Naive thymus-derived CD8-positive, alpha-beta T cell (primary cell): ENCODE data around the gene DCUN1D2. TPM values are rescaled to one million over a fixed set of nuclear protein-coding genes. Genes with fewer than 3 reads are reported as not detected.

Experiments used
- ATAC-seq, 2 donors: fragments of 150-1000 bp; cut with Tn5 transposase in 1 of 2; sonication (Bioruptor Pico), chemical (Tn5 transposase) in 1 of 2; 1 replicate in 1 of 2; 2 replicates in 1 of 2; pipeline ENCODE4 v1.10.0; 2021; ENCODE audit warnings: mild to moderate bottlenecking in 2 of 2, moderate library complexity in 2 of 2
- POLR2A ChIA-PET: fragments of 350-600 bp; sonication (Branson Sonifier 250); formaldehyde crosslinking; loops from one replicate; lab custom pipeline; 2021; ENCODE audit warnings: antibody characterized with exemption; lab: Charles Lee
- DNase-seq, 10 donors: peaks; one replicate each; pipeline versions ENCODE4 v3.0.0 to v3.0.0-alpha.2; 2020 to 2022
- H3K27ac Mint-ChIP-seq, 10 donors: one replicate each; pipeline ENCODE4 v1.8.0; 2020 to 2022; ENCODE audit warnings: mild to moderate bottlenecking in 10 of 10, mixed read lengths in 10 of 10, moderate library complexity in 4 of 10, inconsistent platforms in 1 of 10
- H3K27me3 Mint-ChIP-seq, 5 donors: one replicate each; pipeline ENCODE4 v1.8.0; 2021 to 2022; ENCODE audit warnings: mixed read lengths in 5 of 5
- H3K36me3 Mint-ChIP-seq, 3 donors: one replicate each; pipeline ENCODE4 v1.8.0; 2020 to 2022; ENCODE audit warnings: mixed read lengths in 3 of 3, mild to moderate bottlenecking in 2 of 3, inconsistent platforms in 1 of 3
- H3K4me1 Mint-ChIP-seq, 4 donors: one replicate each; pipeline ENCODE4 v1.8.0; 2021 to 2022; ENCODE audit warnings: mixed read lengths in 4 of 4
- H3K4me3 Mint-ChIP-seq, 10 donors: one replicate each; pipeline ENCODE4 v1.8.0; 2020 to 2022; ENCODE audit warnings: mild to moderate bottlenecking in 10 of 10, mixed read lengths in 10 of 10, moderate library complexity in 6 of 10, inconsistent platforms in 1 of 10
- H3K9me3 Mint-ChIP-seq, 9 donors: one replicate each; pipeline ENCODE4 v1.8.0; 2020 to 2022; ENCODE audit warnings: mixed read lengths in 9 of 9, mild to moderate bottlenecking in 3 of 9, inconsistent platforms in 1 of 9, moderate library complexity in 1 of 9
- polyA plus RNA-seq, 3 donors: library from polyadenylated mRNA; unstranded; fragments of 300-500 nt; fragmentation: Illumina TruSeq; gene quantifications; one replicate each; pipeline ENCODE4 v1.2.3, GENCODE V29; 2021
- total RNA-seq, 8 experiments: library from RNA in 2 of 8; stranded (reverse) in 2 of 8; gene quantifications; one replicate each; pipeline ENCODE4 v1.2.3 and lab custom pipeline; 2021 to 2026

Gene DCUN1D2
- total RNA-seq (10 to 100 TPM; 26.6 to 37.5 TPM), polyA plus RNA-seq (10 to 100 TPM in 1 of 3 donors, 1 to 10 TPM in 2; 4.8 to 11.4 (median 7.2) TPM), total RNA-seq (lab: John Stamatoyannopoulos, UW) (11.0 to 24.5 (median 17.2) reads per million in 6 experiments)

DNA sequence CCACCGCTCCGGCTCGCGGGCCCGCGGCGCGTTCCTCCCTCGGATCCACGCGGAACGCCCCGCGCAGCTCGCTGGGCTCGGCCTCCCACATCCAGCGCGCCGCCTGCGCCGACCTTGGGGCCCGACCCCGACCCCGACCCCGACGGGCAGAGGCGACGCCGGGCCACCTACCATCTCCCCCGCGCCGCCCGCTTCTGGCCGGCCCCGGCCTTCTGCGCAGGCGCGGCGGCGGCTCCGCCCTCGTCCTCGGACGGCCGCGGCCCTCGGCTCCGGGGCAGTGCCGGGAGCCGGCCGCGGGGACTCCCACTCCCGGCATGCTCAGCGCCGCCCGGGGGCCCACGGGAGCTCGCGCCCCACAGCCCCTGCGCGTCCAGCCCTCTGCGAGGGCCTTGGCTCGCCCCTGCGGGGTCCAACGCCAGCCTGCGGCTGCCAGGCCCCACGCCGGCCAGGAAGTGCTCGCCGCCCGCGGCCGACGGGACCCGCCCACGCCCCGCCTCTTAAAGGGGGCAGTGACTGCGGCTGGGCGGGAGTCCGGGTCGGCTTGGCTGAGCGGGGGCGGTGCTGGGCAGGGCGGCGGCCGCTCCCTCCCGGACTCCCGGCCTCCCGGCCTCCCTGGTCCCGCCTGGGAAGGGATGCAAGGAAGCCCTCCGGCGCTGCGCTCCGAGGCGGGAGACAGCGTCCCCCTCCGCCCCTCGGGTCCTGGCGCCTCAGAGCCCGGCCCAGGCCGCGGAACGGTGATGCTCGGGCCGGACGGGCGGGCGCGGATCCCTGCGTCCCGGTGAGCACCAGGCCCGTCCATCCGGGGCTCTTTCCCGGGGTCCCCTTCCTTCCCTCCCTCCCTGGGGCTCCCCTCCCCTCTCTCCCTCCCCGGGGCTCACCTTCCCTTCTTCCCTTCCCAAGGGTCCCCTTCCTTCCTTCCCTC, at the start of gene DCUN1D2:
DCUN1D2 (minus strand) TSS at position 216 of the 922 bp plus-strand sequence; CDS start at position 174, 42 bp downstream.
- Mint-ChIP-seq H3K36me3 (peaks cover 0 to 6% (median 0%) of the 10 kb centered on the region in 3 donors), H3K4me1 (peaks cover 31 to 63% (median 56%) of the 10 kb centered on the region in 4 donors), H3K27me3 (no peaks in the 10 kb centered on the region), H3K27ac (peak within 1 kb of the TSS; percentile 72 to 95 (median 89)), H3K4me3 (peak within 1 kb of the TSS; percentile 81 to 94 (median 91)), H3K9me3 (no peaks in the 10 kb centered on the region)
- POLR2A ChIA-PET = interaction anchor here (1.6 kb wide), 1 partner anchor 12 kb away, joined by 5 read pairs; no protein-coding TSS in a partner anchor
- ATAC-seq = peak; percentile 76 to 77
- DNase-seq = peak; percentile 35 to 79 (median 59)

DNA sequence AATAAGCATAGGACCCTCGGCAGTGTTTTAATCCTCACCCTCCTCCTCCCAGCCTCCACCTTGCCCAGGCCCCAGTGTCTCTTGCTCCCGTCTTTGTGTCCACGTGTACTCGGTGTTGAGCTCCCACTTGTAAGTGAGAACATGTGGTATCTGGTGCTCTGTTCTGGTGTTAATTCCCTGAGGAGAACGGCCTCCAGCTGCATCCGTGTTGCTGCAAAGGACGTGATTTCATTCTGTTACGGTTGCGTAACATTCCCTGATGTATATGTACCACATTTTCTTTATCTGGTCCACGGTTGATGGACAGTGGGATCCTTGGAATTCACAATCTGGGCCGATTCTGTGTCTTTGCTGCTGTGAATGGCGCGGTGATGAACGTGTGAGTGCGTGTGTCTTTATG, 49.3 kb upstream of the DCUN1D2 start:
- H3K27ac Mint-ChIP-seq = no peak overlapping the region
- ATAC-seq = no peak
- peaks cover 0 to 22% (median 0%) of the 10 kb centered on the region in 9 donors for H3K9me3 Mint-ChIP-seq
- no peak for DNase-seq
- H3K27me3 Mint-ChIP-seq = no peaks in the 10 kb centered on the region
- H3K4me1 Mint-ChIP-seq = peaks cover 5 to 7% (median 7%) of the 10 kb centered on the region in 4 donors
- POLR2A ChIA-PET = no interaction called here
- H3K4me3 Mint-ChIP-seq = no peak overlapping the region
- peaks cover 10 to 31% (median 29%) of the 10 kb centered on the region in 3 donors for H3K36me3 Mint-ChIP-seq

DNA sequence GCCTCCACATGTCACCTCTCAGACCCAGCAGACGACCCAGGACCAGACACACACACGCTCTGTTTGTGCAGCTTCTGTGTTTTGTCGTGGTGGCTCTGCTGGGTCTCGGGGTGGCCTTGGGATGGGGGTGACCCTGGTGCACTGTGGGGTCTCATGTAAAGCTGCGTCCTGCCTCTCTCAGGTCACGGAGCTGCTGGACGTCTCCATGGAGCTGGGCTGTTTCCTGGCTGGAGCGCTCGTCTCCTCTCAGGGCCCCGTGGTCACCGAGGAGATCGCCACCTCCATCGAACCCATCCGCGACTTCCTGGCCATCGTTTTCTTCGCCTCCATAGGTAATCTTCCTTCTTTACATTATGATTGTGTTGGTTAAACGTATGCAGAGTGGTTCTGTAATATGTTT, 48.7 kb upstream of the DCUN1D2 start:
- no peak overlapping the region for H3K4me3 Mint-ChIP-seq
- H3K9me3 Mint-ChIP-seq = peaks cover 0 to 19% (median 0%) of the 10 kb centered on the region in 9 donors
- no peak overlapping the region for H3K27ac Mint-ChIP-seq
- POLR2A ChIA-PET = no interaction called here
- DNase-seq (no peak), ATAC-seq (no peak)
- H3K27me3 Mint-ChIP-seq = no peaks in the 10 kb centered on the region
- H3K36me3 Mint-ChIP-seq = peaks cover 10 to 34% (median 29%) of the 10 kb centered on the region in 3 donors
- H3K4me1 Mint-ChIP-seq = peaks cover 5 to 7% (median 6%) of the 10 kb centered on the region in 4 donors

DNA sequence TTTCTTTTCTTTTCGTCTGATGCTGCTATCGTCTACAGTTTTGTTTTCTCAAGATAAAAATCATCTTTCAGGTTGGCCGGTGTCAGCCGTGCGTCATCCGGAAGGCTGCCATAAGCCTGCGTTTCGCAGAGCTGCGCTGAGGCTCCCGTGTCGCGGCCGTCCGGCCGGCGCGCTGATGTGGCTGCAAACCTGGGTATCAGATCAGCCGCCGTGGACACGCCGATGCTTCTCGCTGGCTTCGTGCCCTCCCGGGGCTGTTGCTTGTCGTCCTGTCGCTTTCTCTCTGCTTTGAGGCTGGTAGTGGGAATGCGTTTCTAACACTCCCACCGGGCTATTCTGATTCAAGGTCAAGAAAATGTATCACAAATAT, 48.2 kb upstream of the DCUN1D2 start:
- no peak for DNase-seq
- ATAC-seq = no peak
- H3K36me3 Mint-ChIP-seq = peaks cover 10 to 36% (median 28%) of the 10 kb centered on the region in 3 donors
- H3K4me1 Mint-ChIP-seq = peaks cover 3 to 7% (median 5%) of the 10 kb centered on the region in 4 donors
- POLR2A ChIA-PET = no interaction called here
- peak overlapping the region in 1 of 10 donors; percentile 7 for H3K27ac Mint-ChIP-seq
- no peaks in the 10 kb centered on the region for H3K27me3 Mint-ChIP-seq
- H3K9me3 Mint-ChIP-seq = peaks cover 0 to 18% (median 0%) of the 10 kb centered on the region in 9 donors
- H3K4me3 Mint-ChIP-seq = no peak overlapping the region

DNA sequence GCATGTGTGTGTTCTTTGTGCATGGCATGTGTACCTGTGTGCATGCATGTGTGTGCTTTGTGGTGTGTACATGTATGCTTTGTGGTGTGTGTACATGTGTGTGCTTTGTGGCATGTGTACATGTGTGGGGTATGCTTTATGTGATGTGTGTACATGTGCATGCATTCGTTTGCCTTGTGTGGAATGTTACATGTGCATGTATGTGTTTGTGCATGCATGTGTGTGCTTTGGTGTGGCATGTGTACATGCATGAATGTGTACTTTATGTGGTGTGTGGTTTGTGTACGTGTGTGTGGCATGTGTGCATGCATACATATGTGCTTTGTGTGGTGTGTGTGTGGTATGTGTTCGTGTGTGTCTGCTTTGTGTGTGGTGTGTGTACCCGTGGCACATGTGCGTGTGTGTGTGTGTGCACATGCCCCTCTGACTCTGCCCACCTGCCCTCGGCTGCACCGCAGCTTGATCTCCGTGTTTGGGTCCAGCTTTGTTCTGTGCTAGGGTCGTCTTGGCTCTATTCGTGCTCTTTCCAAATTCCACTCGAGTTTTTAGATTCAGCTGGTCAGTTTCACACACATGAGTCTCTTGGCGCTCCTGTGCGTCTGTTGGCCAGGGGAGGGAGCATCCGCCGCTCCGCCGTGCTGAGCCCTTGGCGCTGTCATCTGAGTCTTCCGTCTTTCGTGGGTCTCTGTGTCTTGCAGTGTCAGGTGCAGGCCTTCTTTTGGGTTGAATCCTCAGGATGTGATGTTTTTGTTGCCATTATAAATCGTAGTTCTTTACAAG, 47.6 kb upstream of the DCUN1D2 start:
- ATAC-seq = no peak
- DNase-seq = no peak
- no peaks in the 10 kb centered on the region for H3K27me3 Mint-ChIP-seq
- peaks cover 0 to 4% (median under 1%) of the 10 kb centered on the region in 4 donors for H3K4me1 Mint-ChIP-seq
- POLR2A ChIA-PET = no interaction called here
- H3K4me3 Mint-ChIP-seq = no peak overlapping the region
- peaks cover 10 to 34% (median 25%) of the 10 kb centered on the region in 3 donors for H3K36me3 Mint-ChIP-seq
- H3K27ac Mint-ChIP-seq = peak overlapping the region in 2 of 10 donors; percentile 46 to 83
- H3K9me3 Mint-ChIP-seq = peaks cover 0 to 15% (median 0%) of the 10 kb centered on the region in 9 donors

DNA sequence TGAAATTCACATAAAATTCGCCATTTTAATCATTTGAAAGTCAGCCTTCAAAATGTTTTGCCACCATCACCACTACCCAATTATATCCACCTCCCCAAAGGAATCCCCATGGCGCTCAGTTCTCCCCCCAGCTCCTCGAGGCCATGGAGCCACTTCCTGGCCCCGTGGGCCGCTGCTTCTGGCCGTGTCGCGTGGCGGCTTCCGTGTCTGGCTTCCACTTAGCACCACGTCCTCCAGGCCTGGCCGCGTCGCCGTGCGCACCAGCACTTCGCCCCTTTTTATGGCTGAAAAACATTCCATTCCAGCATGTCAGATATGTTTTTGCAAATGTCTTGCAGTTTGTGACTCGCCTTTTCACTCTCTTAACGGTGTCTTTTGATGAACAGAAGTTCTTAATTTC, 46.7 kb upstream of the DCUN1D2 start:
- peaks cover 10 to 34% (median 25%) of the 10 kb centered on the region in 3 donors for H3K36me3 Mint-ChIP-seq
- ATAC-seq (no peak), DNase-seq (no peak)
- H3K27me3 Mint-ChIP-seq = no peaks in the 10 kb centered on the region
- H3K4me1 Mint-ChIP-seq = peaks cover 0 to 4% (median under 1%) of the 10 kb centered on the region in 4 donors
- H3K9me3 Mint-ChIP-seq = peaks cover 0 to 15% (median 0%) of the 10 kb centered on the region in 9 donors
- H3K27ac Mint-ChIP-seq = peak overlapping the region in 4 of 10 donors; percentile 13 to 57 (median 45)
- H3K4me3 Mint-ChIP-seq = no peak overlapping the region
- POLR2A ChIA-PET = no interaction called here

DNA sequence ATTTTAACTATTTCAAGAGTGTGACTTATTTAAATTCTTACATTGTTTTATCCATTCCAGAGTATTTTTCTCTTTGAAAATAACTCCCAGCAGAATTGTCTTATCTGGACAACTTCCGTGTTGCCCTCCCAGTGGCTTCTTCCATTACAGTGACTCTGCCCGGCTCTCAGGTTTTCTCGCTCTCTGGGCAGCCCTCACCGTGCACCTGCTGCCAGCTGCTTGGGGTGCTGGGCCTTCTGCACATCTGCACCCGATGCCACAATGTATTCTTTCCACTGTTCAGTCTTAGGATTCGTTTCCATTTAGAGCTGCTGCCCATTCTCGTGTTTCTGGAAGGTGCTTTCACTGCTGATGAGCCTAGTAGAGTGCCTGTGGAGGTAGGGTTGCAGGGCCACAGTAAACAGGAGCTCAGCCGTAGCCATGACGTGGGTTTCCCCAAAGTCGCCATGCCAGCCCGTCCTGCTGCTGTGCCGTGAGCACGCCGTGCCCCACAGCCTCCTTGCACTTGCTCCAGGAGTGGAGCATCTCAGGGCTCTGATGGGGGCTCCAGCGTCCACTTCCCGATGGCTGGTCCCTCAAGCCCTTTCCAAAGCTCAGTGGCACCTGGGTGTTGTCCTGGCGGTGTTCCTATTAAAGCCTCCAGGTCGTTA, 46.1 kb upstream of the DCUN1D2 start:
- Mint-ChIP-seq H3K36me3 (peaks cover 10 to 37% (median 25%) of the 10 kb centered on the region in 3 donors), H3K4me1 (peaks cover 0 to 6% (median 2%) of the 10 kb centered on the region in 4 donors), H3K9me3 (peaks cover 0 to 15% (median 0%) of the 10 kb centered on the region in 9 donors), H3K27me3 (no peaks in the 10 kb centered on the region), H3K27ac (peak overlapping the region in 1 of 10 donors; percentile 41), H3K4me3 (no peak overlapping the region)
- ATAC-seq (no peak), DNase-seq (no peak)
- POLR2A ChIA-PET = no interaction called here

DNA sequence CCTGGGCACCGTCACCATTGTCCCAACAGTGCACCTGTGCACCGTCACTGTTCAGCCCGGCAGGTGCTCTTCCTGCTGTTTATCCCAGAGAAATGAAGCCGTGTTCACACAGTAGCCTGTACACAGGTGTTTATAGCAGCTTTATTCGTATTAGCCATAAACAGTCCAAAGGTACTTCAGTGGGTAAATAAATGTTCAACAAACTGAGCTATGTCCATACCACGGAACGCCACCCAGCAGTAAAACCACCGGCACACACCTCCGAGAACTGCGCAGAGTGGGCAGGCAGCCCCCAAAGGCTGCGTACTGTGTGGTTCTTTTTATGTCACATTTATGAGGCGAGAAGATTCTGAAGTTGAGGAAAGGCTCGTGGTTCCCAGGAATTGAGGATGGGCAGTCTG, 44.9 kb upstream of the DCUN1D2 start:
- H3K9me3 Mint-ChIP-seq = peaks cover 0 to 7% (median 0%) of the 10 kb centered on the region in 9 donors
- POLR2A ChIA-PET = no interaction called here
- H3K27me3 Mint-ChIP-seq = no peaks in the 10 kb centered on the region
- no peak overlapping the region for H3K27ac Mint-ChIP-seq
- peaks cover 0 to 27% (median 14%) of the 10 kb centered on the region in 3 donors for H3K36me3 Mint-ChIP-seq
- H3K4me3 Mint-ChIP-seq = no peak overlapping the region
- H3K4me1 Mint-ChIP-seq = peaks cover 0 to 6% (median 2%) of the 10 kb centered on the region in 4 donors
- DNase-seq = no peak
- no peak for ATAC-seq

DNA sequence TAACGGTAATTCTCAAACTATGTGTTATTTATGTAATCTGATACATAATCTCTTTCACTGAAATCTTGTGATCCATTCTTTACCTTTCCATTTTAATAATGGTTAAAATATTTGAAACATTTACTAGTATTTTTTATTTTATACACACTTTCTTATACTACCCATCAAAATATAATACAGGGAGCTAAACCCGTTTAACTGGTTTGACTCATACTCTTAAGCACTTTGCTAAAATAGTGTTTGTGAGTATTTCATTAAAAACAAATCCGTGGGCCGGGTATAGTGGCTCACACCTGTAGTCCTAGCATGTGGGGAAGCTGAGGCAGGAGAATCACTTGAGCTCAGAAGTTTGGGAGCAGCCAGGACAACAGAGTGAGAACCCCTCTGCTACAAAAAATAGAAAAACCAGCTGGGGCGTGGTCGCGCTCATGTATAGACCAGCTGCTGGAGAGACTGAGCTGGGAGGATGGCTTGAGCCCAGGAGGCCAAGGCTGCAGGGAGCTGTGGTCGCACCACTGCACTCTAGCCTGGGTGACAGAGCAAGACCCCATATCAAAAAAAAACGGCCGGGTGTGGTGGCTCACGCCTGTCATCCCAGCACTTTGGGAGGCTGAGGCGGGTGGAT, 43.8 kb upstream of the DCUN1D2 start:
- Mint-ChIP-seq H3K27ac (no peak overlapping the region), H3K9me3 (peaks cover 0 to 2% (median 0%) of the 10 kb centered on the region in 9 donors), H3K4me1 (peaks cover 0 to 6% (median 2%) of the 10 kb centered on the region in 4 donors), H3K27me3 (no peaks in the 10 kb centered on the region), H3K4me3 (no peak overlapping the region), H3K36me3 (peaks cover 0 to 28% (median 11%) of the 10 kb centered on the region in 3 donors)
- DNase-seq (no peak), ATAC-seq (no peak)
- POLR2A ChIA-PET = no interaction called here

DNA sequence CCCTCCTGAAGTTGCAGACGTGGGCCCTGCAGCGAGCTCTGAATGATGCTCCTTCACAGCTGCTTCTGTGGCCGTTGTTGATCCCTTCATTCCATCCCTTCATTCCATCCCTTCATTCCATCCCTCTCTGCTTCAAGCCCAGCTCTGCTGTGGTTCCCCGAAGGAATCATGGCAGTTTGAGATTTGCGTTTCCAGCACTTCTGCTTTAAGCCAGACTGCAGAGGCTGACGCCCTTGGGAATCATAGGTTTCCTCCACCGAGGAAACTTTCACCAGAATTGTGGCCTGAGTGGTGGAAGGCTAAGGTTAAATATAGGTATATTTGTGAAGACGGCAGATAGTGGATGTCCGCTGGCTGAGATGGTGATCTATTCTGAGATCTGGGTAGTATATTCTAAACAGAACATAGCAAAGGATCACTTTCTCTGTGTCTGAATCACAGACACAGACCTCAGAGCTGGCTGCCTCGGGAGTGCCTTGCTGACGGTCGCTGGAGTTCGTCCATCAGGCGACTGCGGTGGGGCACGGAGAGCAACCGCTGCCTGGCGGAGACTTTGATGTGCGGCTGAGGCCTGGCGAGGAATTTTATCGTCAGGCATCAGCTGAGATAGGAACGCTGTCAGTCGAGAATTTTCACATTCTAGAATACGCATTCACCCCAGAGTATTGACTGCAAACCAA, 42.8 kb upstream of the DCUN1D2 start:
- Mint-ChIP-seq H3K4me3 (no peak overlapping the region), H3K4me1 (peaks cover 0 to 4% (median 2%) of the 10 kb centered on the region in 4 donors), H3K27ac (no peak overlapping the region), H3K36me3 (peaks cover 0 to 32% (median 16%) of the 10 kb centered on the region in 3 donors), H3K27me3 (no peaks in the 10 kb centered on the region), H3K9me3 (peaks cover 0 to 2% (median 0%) of the 10 kb centered on the region in 9 donors)
- DNase-seq = no peak
- no peak for ATAC-seq
- POLR2A ChIA-PET = no interaction called here

DNA sequence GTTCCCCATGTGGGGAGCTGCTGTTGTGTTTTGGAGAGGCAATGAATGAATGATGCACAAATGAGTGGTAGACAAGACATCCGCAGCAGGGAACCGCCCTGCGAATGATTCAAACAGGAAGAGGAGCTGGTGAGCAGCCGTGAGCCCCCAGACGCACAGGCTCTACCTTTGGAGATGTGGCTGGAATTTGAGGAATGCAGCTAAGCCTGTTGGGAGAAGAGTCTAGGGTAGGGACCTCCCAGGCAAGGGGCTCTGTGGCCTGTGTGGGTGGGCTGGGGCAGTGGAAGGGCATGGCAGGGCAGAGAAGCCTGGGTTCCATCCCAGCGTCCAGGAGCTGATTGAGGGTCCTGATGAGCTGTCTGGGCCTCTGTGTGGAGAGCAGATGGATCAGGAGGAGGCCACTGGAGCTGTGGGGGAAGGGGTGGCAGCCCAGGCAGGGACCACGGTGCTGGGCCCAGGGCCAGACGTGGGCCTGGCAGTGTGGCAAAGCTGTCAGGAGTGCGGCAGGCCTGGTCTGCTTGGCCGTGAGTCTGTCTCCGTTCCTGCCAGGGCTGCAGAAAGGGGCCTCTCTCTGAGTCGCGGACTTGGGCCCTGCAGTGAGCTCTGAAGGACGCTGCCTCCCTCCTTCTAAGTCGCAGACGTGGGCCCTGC, 41.8 kb upstream of the DCUN1D2 start:
- DNase-seq = no peak
- Mint-ChIP-seq H3K4me1 (peaks cover 0 to 9% (median 4%) of the 10 kb centered on the region in 4 donors), H3K27ac (no peak overlapping the region), H3K9me3 (no peaks in the 10 kb centered on the region), H3K27me3 (no peaks in the 10 kb centered on the region), H3K36me3 (peaks cover 5 to 41% (median 22%) of the 10 kb centered on the region in 3 donors), H3K4me3 (no peak overlapping the region)
- POLR2A ChIA-PET = interaction anchor here (0.6 kb wide), 1 partner anchor 25 kb away, joined by 6 read pairs; no protein-coding TSS in a partner anchor
- ATAC-seq = no peak
